Activated T-helper 9 cell treated with anti-CD3 and anti-CD28 coated beads, Interleukin-2, amount 50 U/mL, for 16 hours (primary cell): ENCODE data around the gene SCAMP4.
A peak's percentile ranks its signal among the peaks of the same experiment; 100 is the strongest.
"Not testable (repeated sequence)": the region's sequence is repeated elsewhere in the genome, so short reads cannot be mapped to it uniquely, and the experiment has no call there.

ENCODE experiments used
- DNase-seq: peaks from one replicate; pipeline ENCODE4 v3.0.0-alpha.2; 2020; ENCODE audit warnings: low read depth

Gene SCAMP4

DNA sequence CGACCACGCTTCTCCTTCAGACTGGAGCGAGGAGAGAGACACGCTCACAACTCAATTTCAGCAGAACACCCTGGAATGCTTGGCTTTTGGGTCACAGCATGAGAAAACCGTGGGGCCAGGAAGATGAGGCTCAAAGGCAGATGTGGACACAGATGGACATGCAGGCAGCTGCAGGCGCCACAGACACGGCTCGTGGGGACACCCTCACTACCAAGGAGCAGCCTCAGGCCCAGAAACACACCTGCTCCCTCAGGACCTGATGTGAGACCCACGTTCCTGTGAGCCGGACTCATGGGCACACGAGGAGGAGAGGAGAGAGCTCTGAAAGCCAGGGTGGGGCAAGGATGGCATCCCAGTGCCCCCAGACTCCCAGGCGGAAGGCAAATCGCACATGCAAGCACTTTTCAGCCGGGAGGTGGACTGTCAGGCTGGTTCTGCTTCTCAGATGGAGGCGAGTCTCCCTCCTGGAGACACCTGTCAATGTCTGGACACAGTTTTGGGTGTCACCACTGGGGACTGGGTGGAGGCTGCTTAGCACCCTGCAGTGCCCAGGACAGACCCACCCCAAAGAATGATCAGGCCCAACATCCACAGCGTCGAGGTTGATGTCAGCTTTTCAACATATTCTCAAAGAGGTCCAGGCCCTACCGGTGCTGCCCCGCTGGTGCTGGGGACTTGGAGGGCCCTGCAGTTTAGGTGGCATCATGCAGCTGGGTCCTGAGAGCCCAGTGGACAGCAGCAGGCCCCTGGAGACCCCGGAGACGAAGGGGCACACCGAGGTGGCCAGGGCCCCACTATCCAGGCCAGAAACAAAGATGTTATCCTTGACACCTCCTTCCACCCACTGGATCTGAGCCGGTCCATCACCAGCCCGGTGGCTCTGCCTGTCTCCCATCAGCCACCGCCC is 22.2 kb upstream of the SCAMP4 start:
- no peak for DNase-seq

DNA sequence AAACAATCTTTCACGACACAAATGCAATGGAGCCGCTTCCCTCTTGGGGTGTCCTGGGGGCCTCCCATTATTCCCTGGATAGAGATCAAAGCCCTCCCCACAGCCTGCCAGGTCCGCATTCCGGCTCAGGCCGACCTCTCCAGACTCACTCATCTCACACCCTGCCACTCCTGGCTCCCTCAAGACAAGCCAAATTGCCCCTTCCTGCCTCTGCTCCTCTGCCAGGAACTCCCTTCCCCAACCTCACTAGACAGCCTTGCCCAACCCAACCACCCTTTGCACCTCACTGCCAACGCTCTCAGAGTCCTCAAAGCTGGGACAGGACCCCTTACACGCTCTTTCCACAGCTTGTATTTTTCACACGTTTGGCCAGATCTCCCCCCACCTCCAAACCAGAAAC is 21.4 kb upstream of the SCAMP4 start:
- DNase-seq, result no peak

DNA sequence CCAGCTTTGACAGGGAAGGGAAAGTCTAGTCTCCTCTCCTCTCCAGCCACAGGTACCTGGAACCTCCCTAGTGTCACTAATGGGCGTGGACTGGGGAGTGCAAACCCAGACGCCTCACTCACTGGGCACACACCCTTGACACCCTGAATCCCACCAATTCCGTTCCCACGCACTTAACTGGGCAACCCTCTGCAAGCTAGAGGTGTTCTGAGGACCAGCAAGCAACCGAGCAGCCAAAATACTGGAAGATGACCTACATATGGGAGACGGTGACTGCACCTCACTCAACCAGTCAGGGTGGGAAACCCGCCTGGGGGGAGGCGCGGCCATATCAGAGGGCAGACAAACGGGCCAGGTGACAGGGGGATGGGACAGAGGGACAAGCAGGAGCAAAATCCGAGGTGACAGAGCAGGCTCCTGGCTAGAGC is 20.9 kb upstream of the SCAMP4 start:
- peak; percentile 65 for DNase-seq

DNA sequence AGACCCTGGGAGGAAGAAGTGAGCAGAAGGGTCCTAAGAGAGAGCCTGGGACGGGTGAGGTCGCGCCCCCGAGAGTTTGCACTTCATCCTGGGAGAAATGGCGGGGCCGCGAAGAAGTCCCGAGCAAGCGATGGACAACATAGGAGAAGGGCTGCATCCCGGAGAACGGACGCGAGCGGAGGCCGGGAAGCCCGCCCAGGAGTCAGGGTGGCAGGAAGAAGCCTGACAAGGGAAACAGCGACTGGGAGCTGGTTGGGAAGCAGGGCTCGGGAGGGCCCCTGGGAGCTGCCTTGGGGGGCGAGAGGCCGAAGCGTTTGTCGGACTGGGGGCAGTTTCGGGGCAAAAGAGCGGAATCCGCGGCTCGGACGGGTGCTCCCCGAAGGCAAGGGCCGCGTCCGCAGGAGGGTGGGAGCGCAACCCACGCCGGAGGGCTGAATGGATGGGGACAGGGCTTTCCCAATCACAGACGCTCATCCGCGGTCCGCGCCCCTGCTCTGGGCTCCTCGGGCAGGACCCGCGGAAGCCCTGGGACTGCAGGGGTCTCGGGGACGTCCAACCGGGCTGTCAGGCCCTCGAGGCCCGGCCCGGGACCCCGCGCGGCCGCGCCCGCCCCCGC is 20.4 kb upstream of the SCAMP4 start:
- DNase-seq, result no peak

DNA sequence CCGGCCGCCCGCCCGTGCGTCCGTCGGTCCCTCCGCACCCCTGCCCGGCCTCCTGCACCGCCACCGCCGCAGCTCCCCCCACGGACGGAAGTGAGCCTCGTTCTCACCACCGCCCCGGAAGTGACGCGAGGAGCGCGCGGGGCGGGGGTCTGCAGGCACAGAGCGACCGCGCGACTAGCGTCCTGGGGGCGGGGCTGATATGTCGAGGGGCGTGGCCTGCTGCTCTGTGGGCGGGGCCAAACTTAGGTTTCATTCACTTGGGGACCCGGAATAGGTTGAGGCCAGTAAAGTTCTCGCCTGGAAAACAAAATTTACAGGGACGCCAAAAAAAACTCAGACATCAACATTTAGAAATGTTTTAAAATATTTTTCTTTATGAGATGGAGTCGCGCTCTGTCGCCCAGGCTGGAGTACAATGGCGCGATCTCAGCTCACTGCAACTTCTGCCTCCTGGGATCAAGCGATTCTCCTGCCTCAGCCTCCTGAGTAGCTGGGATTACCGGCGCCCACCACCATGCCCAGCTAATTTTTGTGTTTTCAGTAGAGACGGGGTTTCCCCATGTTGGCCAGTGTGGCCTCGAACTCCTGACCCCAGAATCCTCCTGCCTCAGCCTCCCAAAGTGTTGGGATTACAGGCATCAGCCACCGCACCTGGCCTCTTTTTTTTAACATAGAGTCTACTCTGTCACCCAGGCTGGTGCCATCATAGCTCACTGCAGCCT is 19.6 kb upstream of the SCAMP4 start, which contains the start of gene ABHD17A:
TSS of gene ABHD17A (minus strand) at position 99 of the 722 bp plus-strand sequence. CDS start 3,930 bp downstream, outside the sequence.
- DNase-seq, result peak; percentile 94

DNA sequence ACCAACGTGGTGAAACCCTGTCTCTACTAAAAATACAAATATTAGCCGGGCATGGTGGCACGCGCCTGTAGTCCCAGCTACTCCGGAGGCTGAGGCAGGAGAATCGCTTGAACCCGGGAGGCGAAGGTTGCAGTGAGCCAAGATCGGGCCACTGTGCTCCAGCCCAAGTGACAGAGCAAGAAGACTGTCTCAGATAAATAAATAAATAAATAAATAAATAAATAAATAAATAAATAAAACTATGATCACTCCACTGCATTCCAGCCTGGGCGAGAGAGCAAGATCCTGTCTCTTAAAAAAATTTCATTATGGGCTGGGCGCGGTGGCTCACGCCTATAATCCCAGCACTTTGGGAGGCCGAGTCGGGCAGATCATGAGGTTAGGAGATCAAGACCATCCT is 18.8 kb upstream of the SCAMP4 start:
- not testable (repeated sequence) for DNase-seq

DNA sequence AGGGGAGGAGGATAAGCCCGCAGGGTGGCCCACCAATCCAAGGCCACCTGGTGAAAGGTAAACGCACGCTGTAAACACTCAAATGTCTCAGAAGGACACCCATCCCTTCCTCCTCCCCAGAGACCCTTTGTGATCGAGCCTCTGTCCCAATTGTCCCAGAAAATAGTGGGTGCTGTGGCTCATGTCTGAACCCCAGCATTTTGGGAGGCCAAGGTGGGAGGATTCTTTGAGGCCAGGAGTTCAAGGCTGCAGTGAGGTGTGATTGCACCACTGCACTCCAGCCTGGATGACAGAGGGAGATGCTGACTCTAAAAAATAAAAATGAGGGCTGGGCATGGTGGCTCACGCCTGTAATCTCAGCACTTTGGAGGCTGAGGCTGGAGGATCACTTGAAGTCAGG is 16.8 kb upstream of the SCAMP4 start:
- no peak for DNase-seq

DNA sequence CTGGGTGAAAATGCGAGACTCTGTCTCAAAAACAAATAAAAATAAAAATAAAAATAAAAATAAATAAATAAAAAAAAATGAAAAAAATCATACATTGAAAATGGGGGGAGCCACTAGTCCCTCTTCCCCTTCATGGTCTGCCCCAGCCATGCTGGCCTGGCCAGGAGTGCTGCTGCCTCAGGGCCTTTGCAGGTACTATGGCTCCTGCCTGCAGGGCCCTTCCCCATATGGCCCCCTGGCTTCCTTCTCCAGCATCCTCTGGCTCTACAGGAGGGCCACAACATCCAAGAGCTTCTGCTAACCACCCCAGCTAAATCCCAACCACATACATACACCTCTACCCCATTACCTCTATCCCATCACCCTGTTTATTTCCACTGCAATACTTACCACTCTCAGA is 15.3 kb upstream of the SCAMP4 start:
- DNase-seq, result no peak

DNA sequence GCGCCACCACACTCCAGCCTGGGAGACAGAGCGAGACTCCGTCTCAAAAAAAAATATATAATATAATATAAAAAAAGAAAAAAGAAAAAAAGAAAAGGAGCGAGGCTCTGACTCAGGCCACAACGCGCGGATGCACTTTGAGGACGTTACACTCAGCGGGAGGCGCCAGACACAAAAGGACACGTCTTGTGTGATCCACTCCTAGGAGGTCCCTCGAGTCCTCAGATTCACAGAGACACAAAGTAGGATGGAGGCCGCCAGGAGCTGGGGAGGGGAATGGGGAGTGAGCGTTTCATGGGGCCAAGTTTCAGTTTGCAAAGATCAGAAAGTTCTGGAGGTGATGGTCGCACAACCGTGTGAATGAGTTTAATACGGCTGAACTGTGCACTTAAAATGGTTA is 11.4 kb upstream of the SCAMP4 start:
- DNase-seq, result no peak

DNA sequence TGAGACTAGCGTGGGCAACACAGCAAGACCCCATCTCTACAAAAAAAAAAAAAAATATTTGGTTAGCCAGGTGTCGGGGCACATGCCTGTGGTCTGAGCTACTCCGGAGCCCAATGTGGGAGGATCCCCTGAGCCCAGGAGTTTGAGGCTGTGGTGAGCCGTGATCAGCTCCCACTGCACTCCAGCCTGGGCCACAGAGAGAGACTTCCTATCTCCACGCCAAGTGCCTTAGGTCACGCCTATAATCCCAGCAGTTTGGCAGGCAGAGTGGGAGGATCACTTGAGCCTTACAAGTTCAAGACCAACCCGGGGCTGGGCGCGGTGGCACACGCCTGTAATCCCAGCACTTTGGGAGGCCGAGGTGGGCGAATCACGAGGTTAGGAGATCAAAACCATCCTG is 8.7 kb upstream of the SCAMP4 start:
- DNase-seq, result no peak

DNA sequence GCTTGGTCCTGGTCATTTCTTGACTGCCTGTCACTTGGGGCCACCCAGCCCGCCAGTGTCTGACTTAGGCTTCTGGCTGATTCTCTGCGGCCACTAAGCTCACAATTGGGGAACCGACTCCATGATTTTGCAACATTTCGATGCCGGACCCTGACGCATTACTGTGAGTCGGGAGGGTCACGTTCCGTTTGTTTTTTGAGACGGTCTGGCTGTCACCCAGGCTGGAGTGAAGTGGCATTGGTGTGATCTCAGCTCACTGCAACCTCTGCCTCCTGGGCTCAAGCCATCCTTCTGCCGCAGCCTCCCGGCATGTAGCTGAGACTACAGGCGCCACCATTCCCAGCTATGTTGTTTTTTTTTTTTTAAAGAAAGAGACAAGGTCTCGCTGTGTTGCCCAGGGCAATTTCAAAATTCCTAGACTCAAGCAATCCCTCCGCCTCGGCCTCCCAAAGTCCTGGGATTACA is 3.2 kb upstream of the SCAMP4 start:
- no peak for DNase-seq

DNA sequence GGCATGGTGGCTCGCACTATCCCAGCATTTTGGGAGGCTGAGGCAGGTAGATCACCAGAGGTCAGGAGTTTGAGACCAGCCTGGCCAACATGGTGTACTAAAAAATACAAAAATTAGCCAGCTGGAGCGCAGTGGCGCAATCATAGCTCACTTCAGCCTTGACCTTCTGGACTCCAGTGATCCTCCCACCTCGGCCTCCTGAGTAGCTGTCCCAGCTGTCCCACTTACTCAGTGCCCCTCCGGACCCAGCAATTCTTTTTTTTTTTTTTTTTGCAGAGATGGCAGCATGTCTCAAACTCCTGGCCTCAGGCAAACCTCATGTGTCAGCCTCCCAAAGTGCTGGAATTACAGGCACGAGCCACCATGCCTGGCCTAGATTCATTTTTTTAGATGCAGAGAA is 2.3 kb upstream of the SCAMP4 start:
- no peak for DNase-seq

DNA sequence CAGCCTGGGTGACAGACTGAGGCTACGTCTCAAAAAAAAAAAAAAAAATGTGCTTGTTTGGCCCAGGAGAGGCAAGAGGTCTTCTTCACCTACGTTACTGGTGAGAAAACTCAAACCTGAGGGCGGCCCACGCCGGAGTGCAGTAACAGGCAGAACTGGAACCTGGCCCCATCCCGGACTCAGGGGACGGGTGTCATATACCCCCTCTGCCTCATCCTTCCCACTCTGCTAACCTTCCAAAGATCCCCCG is 414 bp upstream of the SCAMP4 start:
- no peak for DNase-seq

DNA sequence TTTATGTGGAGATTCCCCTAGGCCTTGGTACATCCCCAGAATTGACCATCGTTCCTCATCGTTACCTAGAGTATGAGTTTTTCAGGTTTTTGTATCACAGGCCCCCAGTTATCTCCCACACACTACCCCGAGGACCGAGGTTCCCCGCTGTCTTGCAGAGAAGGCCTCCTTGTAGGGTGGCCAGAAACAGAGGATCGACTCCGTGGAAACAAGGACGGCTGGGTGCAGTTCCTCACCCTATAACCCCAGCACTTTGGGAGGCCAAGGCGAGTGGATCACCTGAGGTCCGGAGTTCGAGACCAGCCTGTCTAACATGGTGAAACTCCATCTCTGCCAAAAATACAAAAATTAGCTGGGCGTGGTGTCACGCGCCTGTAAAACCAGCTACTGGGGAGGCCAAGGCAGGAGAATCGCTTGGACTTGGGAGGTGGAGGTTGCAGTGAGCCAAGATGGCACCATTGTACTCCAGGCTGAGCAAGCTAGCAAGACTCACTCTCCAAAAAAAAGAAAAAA is 720 bp downstream of the SCAMP4 start:
- DNase-seq, result no peak

DNA sequence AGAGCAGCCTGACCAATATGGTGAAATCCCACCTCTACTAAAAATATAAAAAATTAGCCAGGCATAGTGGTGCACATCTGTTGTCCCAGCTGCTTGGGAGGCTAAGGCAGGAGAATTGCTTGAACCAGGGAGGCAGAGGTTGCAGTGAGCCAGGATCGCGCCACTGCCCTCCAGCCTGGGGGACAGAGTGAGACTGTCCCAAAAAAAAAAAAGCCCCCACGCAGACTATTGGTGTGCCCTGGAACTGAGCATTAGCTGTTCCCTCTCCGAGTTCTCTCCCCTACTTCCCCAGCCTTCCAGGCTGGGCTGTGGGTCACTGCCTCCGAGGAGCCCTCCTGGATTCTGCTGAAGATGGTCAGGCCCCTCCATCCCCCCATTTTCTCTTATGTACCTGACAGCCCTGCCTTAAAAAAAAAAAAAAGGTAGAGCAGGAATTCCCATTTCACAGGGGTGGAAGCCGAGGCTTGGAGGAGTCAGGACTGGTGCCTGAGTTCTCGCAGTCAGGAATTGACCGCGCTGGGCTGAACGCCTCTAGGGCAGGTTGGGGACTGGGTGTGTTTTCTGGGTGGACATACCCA is 1.9 kb downstream of the SCAMP4 start:
- DNase-seq, result no peak

DNA sequence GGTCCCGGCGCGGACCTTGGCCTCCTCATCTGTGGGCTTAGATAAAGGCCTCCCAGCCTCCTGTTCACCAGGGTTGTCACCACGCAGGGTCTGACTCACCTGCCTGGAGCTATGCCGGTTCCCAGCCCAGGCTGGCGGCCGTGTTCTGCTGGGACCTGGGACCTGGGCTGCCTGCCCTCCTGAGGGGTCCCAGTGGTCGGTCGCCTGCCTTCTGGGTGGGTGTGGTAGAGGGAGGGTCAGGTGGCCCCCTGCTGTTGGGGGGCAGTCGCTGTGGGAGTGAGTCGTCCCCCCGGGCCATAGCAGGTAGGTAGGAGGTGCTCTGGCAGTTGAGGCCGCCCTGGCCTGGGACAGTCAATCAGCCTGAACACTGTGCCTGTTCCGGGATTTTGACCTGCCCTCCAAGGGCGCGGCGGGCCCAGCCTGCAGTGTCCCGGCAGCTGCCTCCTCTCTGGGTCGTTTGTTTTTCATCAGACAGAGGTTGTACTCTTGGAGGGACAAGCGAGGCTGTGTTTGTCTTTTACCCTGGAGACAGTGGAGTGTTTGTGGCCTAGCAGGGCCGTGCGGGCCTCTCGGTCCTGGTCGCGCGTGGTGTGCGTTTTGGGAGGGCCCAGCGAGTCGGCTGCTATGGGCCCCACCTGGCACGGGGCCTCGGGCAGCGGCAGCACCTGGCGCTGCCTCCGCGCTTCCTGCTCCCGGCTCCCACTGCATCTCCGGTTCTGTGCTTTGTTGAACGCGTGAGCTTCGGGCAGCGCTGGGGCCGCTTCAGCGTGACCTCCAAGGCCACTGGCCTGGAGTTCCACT is 2.6 kb downstream of the SCAMP4 start:
- no peak for DNase-seq

DNA sequence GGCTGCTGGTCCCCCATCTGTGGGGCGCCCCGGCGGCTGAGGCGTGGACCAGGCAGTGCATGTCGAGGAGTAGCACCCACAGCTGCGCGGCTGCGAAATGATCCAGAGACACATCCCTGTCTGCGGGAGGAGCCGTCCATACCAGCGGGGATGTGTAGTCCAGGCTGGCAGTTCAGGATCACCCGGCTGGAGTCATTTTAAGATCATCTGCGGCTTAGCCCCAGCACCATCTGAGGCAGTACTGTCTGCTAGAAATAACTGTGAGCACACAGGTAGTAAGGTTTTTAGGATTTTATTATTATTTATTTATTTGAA is 3.1 kb downstream of the SCAMP4 start:
- no peak for DNase-seq

DNA sequence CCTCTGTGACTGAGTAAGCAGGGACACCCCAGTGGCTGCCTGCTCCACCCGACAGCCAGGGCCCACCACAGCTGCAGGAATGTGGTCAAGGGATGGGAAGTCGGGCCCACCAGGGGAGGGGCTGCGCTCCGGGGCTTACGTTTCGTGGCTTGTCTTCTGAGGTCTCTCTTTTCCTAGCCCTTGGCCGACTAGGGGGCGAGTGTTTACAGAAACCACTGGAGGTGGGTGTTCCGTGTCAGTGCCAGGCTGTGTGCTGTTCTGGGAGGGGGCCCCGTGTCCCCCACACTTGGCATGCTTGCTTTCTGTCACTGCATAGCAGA is 4.5 kb downstream of the SCAMP4 start:
- no peak for DNase-seq

DNA sequence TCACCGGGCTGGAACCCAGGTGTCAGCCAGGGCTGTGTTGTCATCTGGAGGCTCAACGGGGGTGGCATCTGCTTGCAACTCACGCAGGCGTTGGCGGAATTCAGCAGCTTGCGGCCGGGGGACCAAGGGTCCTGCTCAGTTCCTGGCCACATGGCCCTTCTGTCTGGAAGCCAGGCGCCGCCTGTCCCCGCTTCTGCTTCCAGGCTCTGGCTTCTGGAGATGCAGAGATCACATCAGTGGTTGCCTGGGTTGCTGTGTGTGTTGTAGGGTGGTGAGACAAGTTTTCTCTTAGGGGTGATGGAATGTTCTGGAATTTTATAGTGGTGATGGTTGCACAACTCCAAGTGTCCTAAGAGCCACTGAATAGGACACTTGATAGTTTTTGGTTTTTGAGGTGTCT is 5.0 kb downstream of the SCAMP4 start:
- no peak for DNase-seq

DNA sequence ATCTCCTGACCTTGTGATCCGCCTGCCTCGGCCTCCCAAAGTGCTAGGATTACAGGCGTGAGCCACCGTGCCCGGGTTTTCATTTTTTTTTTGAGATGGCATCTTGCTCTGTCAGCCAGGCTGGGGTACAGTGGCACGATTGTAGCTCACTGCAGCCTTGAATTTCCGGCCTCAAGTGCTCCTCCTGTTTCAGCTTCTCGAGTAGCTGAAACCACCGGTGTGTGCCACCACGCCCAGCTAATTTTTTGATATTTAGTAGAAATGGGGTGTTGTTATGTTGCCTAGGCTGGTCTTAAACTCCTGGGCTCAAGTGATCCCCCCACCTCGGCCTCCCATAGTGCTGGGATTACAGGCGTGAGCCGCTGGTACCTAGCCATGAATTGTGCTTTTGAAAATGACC is 5.9 kb downstream of the SCAMP4 start:
- peak; percentile 35 for DNase-seq

DNA sequence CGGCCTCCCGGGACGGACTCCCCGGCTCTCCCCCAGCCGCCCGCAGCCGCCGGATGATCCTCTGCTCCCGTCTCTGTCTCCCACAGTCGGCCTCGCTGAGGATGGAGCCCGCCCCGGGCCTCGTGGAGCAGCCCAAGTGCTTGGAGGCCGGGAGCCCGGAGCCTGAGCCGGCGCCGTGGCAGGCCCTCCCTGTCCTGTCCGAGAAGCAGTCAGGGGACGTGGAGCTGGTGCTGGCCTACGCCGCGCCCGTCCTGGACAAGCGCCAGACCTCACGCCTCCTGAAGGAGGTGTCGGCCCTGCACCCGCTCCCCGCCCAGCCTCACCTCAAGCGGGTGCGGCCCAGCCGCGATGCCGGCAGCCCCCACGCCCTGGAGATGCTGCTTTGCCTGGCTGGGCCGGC is 6.8 kb downstream of the SCAMP4 start:
- DNase-seq, result no peak
